GM21619 (cell line): ENCODE measurements around the gene TREML2.

Experiments
- ATAC-seq: cut with Tn5 transposase; IDR thresholded peaks from one replicate; pipeline ENCODE4 v1.9.1; 2021; ENCODE audit not compliant: unreplicated experiment

TREML2 gene

GRCh38 chr6:41177287-41177686 is 23.7 kb downstream of the TREML2 start:
- ATAC-seq = no peak

GRCh38 chr6:41176189-41176588 is 24.8 kb downstream of the TREML2 start:
- no peak for ATAC-seq

- no peak for ATAC-seq
Measured at GRCh38 chr6:41175084-41175483, 25.9 kb downstream of the TREML2 start.

GRCh38 chr6:41174610-41175009 is 26.3 kb downstream of the TREML2 start:
- ATAC-seq = no peak

- no peak for ATAC-seq
Measured at GRCh38 chr6:41171908-41172307, 29.0 kb downstream of the TREML2 start.

- ATAC-seq = no peak
Measured at GRCh38 chr6:41170547-41171160, 30.3 kb downstream of the TREML2 start.

- ATAC-seq = no peak
Measured at GRCh38 chr6:41167173-41167963, 33.6 kb downstream of the TREML2 start.

- ATAC-seq = no peak
Measured at GRCh38 chr6:41164551-41165120, 36.3 kb downstream of the TREML2 start.

- ATAC-seq = no peak
Measured at GRCh38 chr6:41163419-41163717, 37.6 kb downstream of the TREML2 start.

GRCh38 chr6:41162687-41163418 is 38.1 kb downstream of the TREML2 start, which contains the start of gene TREM2:
TSS of gene TREM2 (minus strand) at chr6:41163116. CDS start at chr6:41163082, 34 bp downstream.
- no peak for ATAC-seq

- no peak for ATAC-seq
Measured at GRCh38 chr6:41161851-41162552, 38.9 kb downstream of the TREML2 start.

GRCh38 chr6:41161380-41161779 is 39.6 kb downstream of the TREML2 start:
- ATAC-seq = no peak

- no peak for ATAC-seq
Measured at GRCh38 chr6:41160933-41161332, 40.0 kb downstream of the TREML2 start.

- no peak for ATAC-seq
Measured at GRCh38 chr6:41159415-41160082, 41.4 kb downstream of the TREML2 start.

GRCh38 chr6:41157323-41157722 is 43.6 kb downstream of the TREML2 start:
- no peak for ATAC-seq

- ATAC-seq = no peak
Measured at GRCh38 chr6:41156771-41157170, 44.2 kb downstream of the TREML2 start.

GRCh38 chr6:41156001-41156400 is 44.9 kb downstream of the TREML2 start:
- no peak for ATAC-seq

- ATAC-seq = no peak
Measured at GRCh38 chr6:41155132-41155805, 45.7 kb downstream of the TREML2 start.

- no peak for ATAC-seq
Measured at GRCh38 chr6:41153992-41154625, 46.8 kb downstream of the TREML2 start, which contains the start of gene TREML1. TSS of gene TREML1 (minus strand) at chr6:41154347. CDS start at chr6:41154288, 59 bp downstream.
